GM18858 (cell line): ENCODE measurements around the gene CFAP97D2.
"Not testable (repeated sequence)": the region's sequence is repeated elsewhere in the genome, so short reads cannot be mapped to it uniquely, and the experiment has no call there.

Source experiments
- ATAC-seq: cut with Tn5 transposase; IDR thresholded peaks from one replicate; pipeline ENCODE4 v1.9.1; 2021; ENCODE audit not compliant: unreplicated experiment

The CFAP97D2 gene

DNA sequence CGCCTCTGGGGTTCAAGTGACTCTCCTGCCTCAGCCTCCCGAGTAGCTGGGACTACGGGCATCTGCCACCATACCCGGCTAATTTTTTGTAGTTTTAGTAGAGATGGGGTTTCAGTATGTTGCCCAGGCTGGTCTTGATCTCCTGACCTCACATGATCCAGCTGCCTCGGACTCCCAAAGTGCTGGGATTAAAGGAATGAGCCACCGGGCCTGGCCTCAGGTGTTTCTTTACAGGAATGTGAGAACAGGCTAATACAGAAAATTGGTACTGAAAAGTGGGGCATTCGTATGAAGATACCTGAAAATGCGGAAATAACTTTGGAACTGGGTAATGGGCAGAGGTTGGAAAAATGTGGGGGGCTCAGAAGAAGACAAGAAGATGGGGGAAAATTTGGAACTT, 52.8 kb downstream of the CFAP97D2 start:
- ATAC-seq: no peak

- no peak for ATAC-seq
Measured at GRCh38 chr13:114234266-114234644, 55.2 kb downstream of the CFAP97D2 start.

- peak; percentile 60 for ATAC-seq
Measured at GRCh38 chr13:114234645-114235421, 55.8 kb downstream of the CFAP97D2 start, which contains the start of gene CDC16. Gene CDC16 (plus strand): TSS chr13:114234897. CDS start chr13:114235085, 188 bp downstream.

DNA sequence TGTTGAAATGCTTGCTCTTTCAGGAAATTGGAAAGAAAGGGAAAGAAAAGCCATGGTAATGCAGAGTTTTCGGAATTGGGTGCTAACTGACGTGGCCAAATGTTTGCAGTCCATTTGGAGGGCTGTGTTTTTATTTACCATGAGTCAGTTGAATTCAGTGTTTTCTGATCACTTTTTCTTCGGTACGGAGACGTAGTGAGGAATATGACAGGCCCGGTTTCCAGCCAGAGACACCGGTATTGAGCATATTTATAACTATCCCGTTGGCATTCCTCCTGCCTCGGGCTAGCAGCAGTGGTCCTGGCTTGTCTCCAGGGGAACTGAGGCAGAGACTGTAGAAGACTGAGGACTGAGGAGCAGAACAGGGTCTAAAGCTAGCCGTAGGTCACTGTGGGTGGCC, 56.6 kb downstream of the CFAP97D2 start:
- no peak for ATAC-seq

- no peak for ATAC-seq
Measured at GRCh38 chr13:114236227-114236626, 57.2 kb downstream of the CFAP97D2 start.

DNA sequence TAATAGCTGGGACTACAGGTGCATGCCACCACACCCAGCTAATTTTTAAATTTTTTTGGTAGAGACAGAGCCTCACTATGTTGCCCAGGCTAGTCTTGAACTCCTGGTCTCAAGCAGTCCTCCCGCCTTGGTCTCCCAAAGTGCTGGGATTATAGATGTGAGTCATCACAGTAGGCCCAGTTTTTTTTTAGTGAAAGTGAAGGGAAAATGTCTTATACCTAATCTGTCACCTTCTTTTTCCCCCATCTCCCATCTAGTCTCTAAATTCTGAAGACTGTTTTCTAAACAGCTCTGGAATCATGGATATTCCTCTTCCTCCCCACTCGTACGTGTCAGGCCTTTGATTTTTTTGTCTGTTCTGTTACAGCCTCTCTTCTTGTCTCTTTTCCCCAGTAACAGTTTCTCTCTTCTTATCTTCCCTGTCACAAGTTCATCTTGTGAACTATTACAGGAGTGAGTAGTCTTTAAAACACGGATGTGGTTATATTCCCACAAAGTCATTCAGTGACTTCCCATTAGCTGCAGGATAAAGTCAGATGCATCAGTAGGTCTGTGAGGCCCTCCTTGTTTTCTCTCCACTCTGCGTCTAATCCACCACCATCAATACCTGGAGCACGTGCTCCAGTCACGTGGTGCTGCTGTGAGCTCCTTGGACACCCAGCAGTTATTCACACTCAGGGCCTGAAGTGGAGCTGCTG, 58.5 kb downstream of the CFAP97D2 start:
- no peak for ATAC-seq

GRCh38 chr13:114241918-114242317, 62.9 kb downstream of the CFAP97D2 start:
- no peak for ATAC-seq

- ATAC-seq: no peak
Measured at GRCh38 chr13:114243971-114244370, 64.9 kb downstream of the CFAP97D2 start.

DNA sequence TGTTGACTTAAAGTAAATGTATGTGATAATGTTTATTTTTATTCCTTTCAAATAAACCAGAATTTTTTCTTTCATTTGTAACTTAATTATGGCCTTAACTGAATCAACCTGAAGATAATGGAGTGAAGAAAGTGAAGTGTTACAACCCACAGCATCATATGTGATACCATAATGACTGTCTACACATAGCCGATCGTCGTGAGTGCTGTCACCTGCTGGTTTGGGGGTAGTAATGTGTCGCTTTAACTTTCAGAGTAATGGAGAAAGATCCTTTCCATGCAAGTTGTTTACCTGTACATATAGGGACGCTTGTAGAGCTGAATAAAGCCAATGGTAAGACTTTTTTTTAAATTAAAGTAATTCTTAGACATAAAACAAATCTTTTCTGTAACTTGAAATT, 65.6 kb downstream of the CFAP97D2 start:
- ATAC-seq: no peak

DNA sequence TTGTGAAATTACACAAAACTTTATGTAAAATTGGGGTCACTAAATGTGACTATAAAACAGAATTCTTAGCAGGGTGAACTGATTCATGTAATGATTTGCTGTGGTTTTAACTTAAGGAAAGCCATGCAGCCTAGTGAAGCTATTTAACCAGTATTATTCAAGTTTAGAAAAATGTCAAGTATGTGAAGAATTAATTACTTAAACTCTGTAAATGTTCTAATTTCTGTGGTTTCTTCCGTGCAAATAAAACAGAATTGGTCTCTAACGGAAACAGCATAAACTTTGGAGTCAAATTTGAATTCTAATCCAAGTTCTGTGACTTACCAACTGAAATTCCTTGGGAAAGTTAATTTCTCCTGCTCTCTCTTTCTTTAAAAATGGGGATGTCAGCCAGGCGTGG, 69.0 kb downstream of the CFAP97D2 start:
- ATAC-seq: no peak

DNA sequence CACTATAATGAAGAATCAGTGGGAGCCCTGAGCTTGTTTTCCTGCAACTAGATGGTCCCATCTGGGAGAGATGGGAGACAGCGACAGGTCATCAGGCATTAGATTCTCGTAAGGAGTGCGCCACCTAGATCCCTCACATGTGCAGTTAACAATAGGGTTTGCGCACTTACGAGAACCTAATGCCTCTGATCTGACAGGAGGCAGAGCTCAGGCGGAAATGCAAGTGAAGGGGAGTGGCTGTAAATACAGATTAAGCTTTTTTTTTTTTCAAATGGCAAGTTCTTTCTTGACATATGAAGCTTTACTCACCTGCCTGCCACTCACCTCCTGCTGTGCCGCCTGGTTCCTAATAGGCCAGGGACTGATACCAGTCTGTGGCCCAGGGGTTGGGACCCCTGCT, 70.0 kb downstream of the CFAP97D2 start:
- ATAC-seq: no peak

- not testable (repeated sequence) for ATAC-seq
Measured at GRCh38 chr13:114251639-114252440, 72.8 kb downstream of the CFAP97D2 start.

- ATAC-seq: no peak
Measured at GRCh38 chr13:114256547-114256946, 77.5 kb downstream of the CFAP97D2 start.

DNA sequence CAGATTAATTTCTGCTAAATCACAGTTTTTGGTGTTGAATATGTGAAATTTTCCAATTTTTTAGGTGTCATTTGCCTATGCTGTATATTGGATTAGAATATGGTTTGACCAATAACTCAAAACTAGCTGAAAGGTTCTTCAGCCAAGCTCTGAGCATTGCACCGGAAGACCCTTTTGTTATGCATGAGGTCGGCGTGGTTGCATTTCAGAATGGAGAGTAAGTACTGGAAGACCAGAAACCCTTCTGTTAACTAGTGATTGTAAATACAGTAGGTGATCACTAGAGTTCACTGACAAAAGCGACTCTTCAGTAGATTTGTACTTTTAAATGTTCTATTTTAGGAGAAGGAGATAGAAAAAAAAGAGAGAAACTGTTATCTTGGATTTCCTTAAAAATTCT, 78.0 kb downstream of the CFAP97D2 start:
- no peak for ATAC-seq

DNA sequence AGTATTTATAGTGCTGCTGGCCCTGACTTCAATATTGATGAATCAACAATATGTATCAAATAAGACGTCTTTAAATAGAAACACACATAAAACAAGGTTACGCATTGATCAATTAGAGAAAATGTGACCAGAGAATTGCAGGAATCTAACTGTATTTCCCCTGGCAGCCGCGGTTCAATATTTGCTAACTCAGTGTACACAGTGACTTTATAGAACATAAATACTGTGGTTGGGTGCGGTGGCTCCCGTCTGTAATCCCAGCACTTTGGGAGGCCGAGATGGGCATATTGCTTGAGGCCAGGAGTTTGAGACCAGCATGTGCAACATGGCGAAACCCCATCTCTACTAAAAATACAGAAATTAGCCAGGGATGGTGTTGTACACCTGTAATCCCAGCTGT, 79.5 kb downstream of the CFAP97D2 start:
- no peak for ATAC-seq

DNA sequence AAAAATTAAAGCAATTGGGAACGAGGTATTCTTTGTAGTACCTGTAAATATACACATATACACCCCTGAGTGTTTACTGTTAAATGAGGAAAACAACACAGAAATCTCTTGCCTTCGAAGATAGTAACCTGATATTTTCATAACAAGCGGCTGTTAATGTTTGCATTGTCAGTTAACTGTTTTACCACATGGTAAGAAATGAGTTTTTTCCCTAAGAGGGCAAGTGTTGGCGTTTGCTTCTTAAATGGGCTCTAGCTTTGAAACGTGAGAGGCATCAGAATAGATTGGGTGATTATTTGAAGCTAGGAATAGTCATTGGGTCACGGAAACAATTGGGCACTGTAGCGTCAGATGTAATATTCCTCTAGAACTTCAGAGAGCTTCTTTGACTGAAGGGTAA, 80.3 kb downstream of the CFAP97D2 start:
- ATAC-seq: no peak

- ATAC-seq: no peak
Measured at GRCh38 chr13:114259974-114260373, 80.9 kb downstream of the CFAP97D2 start.

DNA sequence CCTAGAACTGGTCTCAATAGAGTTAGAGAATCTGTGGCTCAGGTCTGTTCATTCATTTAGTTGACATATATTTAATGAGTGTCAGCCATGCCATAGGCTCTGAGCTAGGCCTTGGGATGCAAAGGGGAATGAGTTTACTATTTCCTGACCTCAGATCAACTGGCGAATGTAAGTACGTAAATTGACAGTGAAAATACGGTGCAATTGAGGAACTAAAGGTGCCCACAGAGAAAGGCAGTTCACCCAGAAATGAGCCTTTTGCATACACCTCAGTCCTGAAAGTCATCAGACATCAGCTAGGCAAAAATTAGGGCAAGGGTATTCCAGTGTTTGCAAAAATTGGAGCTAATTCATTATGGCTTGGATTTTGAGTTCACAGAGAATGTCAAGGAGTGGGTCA, 81.8 kb downstream of the CFAP97D2 start:
- no peak for ATAC-seq

DNA sequence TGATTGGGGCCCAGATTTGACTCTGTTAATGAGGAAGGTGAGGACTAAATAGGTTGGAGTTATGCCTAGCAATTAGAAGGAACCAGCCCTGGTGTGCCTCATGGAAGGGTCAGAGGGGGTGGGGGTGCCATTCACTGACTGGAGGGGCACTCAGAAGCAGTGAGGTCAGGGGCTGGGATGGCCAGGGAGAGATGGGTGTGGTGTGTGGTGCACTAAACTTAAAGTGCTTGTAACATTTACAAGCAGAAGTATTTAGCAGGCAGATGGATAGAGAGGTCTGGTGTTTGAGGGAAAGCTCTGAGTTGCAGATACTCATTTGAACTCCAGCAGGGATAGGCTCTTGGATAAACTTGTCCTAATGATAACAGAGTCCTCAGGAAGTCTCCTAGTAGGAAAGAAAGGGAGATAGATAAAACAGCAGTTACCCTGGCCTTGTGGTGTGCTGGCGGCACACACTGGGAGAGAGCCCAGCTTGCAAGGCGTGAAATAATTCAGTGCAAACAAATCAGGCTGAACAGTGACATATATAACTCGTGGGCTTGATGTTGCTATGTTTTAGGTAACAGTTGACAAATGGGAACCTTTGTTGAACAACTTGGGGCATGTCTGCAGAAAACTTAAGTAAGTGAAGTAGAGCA, 82.4 kb downstream of the CFAP97D2 start:
- ATAC-seq: no peak

- no peak for ATAC-seq
Measured at GRCh38 chr13:114263578-114263977, 84.5 kb downstream of the CFAP97D2 start.

- not testable (repeated sequence) for ATAC-seq
Measured at GRCh38 chr13:114264313-114264712, 85.3 kb downstream of the CFAP97D2 start.
